CD4-positive, alpha-beta T cell treated with Interleukin-12 subunit alpha and Interleukin-12 subunit beta, for 1 hour (primary cell): ENCODE results near the gene IGSF9B.
A peak's percentile ranks its signal among the peaks of the same experiment; 100 is the strongest.

Source experiments
- DNase-seq: peaks from one replicate; pipeline ENCODE4 v3.0.0-alpha.2; 2020

IGSF9B gene

DNA sequence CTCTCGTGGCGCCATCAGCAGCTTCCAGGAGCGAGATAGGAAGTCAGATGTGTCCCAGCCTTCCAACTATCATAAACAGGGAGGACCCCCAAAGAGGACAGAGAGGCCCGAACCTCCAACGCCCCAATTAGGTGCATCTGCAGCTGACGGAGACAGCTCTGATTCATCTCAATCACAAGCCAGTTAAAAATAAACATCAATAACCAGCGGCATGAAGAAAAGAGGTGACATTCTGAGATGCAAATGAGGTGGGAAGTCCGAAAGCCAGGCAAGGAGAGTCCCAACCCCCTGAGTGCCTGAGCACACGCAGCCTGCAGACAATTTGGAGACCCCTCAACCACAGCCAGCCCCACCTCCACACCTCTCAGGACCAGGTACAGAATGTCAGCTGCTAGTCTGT, 28.1 kb upstream of the IGSF9B start:
- DNase-seq, result no peak

DNA sequence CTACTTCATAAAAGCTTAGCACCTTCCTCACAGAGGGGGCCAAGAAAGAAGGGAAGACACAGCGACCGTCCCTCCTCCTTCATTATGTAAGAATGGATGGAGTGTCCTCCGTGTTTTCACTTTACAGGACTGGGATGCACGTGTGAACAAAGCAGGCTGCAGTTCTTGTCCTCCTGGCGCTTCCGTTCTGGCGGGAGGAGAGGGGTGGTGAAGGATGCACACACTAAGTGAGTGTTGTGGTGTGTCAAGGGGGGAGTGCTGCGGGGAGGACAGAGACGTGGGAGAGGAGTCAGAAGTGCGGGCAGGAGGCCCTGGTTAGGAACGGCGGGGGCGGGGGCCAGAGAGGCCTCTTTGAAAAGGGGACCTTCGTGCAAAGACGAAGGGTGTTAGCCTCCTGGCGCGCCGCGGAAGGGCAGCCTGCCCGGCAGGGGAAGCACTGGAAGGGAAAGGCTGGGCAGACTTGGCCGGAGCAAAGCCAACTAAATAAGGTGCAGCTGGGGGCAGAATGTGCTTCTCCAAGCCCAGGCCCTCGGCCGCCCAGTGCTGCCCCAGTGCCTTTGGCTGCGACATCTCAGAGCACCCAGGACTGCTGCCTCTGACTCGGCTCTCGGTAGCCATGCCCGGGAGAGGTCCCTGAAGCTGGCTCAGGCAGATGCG, 27.0 kb upstream of the IGSF9B start:
- DNase-seq, result no peak

DNA sequence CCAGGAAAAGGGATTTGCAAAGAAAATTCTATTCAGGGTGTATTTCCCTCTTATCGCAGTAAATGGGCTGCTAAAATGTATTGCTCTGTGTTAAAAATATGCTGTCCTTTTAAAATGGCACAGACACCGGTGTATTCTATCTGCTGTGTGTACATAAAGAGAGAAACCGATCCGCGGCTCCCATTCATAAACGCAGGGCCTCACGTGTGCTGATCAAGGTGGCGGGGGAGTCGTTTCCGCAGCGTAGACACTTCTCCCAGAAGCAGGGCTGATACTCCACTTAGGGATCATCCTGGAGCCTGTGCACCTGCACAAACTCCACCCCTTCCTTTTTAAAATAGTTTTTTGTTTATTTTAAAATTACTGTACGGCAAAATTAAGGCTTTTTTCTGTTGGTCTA, 26.1 kb upstream of the IGSF9B start:
- no peak for DNase-seq

DNA sequence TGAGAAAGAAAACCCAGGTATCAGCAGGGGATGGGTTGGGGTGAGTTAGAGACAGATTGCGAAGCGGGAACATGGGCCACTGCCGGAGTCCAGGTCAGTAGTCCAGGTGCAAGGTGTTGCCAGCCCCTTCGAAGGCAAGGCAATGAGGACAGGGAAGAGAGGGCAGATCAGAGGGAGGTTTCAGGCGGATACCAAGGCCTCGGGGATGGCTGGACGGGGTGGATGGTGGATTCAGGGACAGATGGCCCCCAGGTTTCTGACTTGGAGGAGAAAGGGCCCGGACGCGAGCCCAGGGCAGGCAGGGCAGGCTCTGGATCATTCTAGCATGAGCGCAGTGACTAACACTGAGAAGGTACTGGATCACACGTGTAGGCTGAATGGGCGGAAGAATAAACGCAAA, 25.4 kb upstream of the IGSF9B start:
- DNase-seq, result no peak

DNA sequence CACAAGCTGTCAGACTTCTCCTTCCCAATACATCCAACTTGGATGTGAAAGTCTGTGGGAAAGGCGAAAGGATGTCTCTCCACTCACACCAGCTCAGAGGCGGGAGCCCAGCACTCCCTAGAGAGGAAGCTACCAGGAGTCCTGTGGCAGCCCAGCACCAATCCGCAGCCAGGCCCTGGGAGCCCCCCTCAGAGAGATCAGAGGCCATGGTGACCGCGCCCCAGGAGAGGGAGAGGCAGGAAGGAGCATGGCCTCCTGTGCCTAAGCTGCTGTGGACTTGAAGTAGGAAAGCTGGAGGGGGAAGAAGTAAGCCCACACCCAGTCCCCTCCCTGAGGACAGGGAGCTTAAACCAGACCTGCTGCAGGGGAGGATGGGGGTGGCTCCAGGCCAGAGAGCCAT, 24.4 kb upstream of the IGSF9B start:
- DNase-seq, result no peak

DNA sequence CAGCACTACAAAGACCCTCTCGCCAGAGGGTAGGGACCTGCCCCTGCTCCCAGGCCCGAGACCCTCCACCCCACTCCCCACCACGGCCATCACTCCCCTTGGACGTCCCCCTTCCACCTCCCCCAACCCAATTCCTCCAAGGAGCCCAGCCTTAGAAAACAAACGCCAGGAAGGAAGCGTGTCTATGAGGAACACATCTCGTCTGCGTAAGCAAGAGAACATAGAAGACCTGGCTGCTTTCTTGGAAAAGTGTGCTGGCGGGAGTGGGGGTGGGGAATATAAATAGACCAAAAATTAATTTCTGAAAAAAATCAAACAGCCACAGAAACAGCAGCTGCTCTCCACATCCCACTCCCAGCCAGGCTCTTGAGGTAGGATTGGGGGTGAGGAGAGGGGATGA, 23.9 kb upstream of the IGSF9B start:
- DNase-seq, result no peak

DNA sequence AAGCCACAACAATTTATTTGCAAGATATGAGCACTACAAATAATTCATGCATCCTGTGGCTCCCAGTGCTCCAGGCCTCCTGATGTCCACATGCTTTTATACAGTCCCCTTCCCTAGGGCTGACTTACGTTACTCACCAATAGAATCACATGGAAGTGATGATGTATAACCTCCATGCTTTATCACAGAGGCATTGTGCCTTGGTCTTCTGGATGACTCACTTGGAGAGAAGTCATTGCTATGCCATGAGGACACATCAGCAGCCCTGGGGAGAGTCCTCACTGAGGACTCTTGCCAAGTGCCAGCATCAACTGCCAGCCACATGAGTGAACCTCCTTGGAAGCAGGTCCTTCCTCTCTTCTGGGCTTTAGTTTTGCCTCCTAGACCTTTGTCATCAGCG, 22.0 kb upstream of the IGSF9B start:
- no peak for DNase-seq

DNA sequence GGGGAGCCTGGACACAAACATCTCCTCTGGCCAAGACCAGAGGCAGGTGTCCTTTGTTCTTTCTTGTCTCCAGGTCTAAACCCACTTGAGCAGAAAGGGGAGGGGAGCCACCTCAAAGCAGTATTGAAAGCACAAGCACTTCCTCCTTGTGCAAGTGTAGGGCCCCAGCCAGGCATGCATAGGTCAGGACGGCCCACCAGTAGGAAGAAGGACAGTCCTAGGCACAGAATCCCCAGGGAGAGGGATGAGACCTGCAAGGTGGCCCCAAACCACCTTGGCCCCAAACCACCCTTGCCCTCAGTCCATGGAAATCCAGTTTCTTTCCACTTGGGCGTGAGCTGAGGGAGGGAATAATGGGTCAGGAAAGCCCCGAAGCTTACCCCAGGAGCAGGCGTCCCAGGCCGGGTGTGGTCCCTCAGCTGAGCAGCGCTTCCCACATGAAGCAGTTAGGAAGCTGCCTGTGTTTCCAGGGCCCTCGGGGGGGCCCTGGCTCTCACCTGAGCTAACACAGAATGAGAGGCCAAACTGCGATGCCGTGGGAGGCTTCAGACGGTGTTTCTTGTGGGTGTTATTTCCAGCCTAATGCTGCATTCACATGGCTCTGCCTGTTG, 20.4 kb upstream of the IGSF9B start:
- DNase-seq, result no peak

DNA sequence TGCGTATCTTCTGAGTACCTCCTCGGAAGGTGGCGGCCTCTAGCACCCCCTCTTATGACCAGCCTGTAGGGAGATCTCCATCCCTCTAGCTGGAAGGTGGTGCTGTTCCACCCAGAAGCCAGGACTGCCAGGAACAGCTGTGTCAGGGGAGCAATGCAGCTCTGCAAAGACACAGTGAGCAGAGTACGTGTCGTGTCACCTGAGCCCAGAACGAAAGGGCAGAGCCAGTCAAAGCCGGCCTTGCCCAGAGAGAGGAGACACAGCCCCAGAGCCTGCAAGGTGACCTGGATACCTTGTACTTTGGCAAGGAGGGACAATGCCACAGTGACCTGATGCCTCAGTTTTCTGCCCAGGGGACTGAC, 18.7 kb upstream of the IGSF9B start:
- DNase-seq, result no peak

DNA sequence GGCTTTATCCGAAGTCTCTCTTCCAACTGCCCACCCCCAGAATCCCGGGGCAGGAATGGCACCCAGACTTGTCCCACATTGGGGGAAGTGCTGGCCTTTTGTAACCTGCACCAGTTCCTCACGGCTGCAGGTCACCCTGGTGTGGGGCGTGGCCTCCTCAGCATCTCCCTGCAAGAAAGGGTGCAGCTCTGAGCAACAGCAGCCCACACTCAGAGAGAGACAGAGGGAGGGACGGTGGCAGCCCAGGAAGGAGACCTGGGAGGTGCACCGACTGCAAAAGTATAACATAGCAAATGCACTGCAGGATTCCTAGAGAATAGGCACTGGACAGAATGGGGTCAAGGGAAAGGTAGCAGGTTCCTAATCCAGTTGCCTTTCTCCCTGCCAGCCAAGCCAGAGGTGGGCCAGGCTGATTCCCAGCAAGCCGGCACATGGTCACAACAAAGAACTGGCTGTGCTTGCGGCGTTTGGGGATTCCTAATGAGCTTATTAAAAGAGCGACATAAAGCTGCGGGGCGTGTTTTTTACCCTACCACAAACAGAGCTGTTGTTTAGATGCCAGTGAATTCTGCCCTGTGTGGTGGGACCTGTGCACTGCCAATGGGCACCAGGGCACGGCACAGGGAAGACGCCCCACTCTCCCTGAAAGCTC, 18.2 kb upstream of the IGSF9B start:
- no peak for DNase-seq

DNA sequence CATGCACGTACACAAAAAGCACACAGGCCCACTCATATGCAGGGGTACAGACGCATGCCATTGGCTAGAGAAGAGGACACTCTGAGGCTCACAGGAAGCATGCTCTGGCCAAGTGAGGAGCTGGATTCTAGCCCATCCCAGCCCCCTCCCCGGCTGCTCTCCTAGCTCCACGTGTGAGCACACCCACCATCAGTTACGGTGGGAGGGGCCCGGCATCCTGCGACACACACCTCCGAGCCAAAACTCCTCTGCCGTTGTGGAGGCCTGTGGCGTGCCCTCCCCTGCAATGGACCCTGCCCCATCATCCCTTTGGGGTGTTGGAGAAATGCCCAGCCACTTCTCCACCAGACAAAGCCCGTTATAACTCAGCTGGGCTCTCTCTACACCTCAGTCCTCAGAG, 15.1 kb upstream of the IGSF9B start:
- DNase-seq, result no peak

DNA sequence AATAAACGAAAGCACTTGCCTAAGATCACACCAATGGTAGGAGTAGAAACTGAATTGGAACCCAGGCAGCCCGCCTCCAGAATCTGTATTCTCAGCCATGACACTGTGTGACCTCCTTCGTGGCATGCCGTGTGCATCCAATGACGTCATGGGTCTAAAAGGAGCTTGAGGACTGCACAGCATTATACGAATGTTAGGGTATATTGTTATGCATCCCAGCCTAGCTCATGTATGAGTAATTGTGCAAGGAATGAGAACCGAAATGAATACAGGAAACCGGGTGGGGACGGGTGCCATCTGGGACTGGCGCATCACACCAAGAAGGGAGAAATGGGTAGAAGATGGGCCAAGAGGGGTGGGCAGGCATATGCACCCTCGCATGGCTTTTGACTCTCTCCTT, 12.3 kb upstream of the IGSF9B start:
- no peak for DNase-seq

DNA sequence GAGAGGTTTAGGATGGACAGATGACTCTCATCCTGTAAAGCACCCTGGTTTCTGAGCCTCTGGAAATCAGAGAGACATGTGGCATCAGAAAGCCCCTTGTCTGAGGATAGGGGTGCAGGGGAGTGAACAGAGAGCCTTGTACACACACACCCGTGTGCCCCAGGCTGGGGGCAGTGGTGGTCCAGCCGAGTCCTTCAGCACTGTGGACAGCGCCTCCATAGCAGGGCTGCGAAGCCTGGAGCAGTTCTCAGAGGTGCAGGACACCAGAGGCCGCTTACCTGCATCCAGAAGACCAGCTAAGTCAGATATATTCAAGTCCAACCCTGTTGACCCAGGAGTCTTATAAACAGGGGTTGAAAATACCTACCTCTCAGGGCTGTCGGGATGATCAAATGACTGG, 11.5 kb upstream of the IGSF9B start:
- no peak for DNase-seq

DNA sequence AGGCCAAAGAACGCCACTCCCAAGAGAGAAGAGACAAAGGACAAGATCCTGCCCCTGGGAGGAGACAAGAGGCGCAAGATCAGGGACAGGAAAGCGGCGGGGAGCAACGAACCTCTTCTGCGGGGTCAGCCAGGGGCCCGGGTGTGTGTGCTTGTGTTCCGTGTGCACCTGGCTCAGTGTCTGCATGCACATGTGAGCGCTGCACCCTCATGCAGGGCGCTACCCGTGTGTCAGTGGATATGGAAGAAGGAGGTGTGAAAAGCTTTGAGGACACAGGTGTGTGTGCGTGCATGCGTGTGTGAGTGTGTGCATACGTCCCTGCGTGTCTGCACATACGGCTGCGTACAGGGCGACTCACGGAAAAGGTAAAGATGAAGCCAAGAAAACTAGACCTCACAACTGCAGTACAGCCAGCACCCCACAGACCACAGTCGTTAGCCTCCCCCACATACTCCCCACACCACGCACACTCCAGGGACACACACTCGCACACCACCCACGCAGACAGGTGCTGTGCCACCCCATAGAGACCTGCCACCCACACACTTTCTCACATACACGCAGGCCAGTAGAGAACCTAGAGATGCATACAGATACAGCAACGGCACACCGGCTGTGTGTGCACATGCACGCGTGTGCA, 11.0 kb upstream of the IGSF9B start:
- no peak for DNase-seq

DNA sequence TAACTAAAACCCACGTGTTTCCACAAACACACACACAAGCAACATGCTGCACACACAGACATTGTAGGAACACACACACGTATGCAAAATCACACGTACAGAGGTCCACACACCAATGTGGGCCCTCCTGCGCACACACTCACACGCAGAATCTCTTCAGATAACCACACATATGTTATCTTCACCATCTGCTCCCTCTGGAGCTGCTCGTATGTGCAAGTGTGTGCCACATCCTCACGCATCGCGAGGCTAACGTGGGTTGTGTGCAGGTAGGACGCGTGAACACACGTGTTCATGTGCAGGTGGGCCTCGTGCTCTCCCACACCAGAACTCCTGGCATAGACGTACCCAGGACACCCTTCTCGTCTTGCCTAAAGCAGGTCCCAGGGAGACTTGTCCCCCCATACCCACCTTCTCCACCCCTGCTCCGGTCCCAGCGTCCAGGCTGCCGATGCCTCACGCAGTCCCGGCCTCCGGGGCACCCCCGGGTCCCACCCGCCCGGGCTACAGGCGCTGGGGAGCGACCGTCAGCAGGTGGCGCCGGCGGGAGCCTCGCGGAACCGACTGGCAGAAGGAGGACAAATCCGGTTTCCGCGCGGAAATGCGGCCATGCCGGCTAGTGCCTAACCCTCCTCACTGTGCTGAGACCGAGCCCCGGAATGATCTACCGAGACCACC, 10.3 kb upstream of the IGSF9B start:
- DNase-seq, result peak; percentile 66

DNA sequence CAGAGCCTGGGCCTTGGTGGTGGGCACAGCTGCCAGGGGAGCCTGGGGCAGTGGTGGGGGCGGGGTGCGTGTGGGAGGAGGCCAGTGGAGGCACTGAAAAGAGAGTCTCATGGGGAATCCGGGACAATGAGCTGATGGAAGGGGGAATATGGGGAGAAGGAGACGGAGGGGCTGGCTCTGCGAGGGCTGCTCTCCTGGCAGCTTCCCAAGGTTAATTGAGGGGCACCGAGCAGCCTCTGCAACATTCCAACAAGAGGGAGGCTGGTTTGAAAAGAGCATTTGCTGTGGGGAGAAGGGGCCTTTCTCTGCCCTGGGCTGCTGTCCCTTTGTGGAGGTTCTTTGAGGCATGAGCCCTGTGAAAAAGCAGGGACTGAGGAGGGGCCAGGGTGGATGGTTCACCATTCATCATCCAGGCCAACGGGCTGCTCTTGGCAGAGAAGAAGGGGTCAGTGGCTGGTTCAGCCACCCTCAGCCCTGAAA, 9.4 kb upstream of the IGSF9B start:
- no peak for DNase-seq

DNA sequence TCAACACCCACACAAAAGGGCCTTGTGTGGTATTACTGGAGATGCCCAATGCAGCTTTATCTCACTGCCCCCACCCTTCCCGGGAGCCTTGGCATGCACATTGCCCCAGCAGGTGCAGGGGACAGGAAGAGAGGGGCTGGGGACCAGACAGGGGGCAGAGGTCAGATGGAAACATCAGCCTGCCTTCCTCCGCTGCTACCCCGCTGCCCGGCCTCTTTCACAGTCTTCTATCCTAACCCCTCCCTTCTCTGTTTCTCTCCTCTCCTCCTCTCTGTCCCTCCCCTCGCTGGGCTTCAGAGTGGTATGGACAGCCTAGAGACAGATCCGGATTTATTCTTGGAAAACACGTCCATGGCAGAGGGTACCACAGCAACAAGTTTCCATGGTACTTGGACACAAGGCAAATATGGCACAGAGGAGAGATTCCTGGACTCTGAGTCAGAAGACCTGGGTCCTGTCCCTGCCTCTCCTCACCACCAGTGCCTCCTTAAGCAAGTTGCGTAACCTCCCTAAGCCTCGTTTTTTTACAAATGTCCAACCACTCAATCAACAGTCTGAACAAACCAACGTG, 8.3 kb upstream of the IGSF9B start:
- DNase-seq, result no peak

DNA sequence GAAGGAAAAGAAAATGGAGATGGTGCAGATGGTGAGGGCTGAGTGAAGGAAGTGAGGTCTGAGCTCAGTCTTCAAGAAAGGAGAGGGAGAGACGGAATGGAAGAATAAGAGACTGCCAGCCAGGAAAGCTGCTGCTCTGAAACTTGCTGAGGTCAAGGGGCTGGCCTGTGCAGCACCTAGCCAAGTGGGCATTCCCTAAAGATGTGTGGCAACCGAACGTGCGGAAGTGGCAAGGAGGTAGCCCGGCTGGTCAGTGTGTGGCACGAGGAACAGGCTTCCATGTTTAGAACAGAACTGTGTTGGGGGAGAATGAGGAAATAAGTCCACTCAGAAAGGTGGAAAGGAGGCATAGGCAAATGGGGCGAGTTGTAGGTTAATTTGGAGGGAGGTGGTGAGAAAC, 7.6 kb upstream of the IGSF9B start:
- DNase-seq, result no peak

DNA sequence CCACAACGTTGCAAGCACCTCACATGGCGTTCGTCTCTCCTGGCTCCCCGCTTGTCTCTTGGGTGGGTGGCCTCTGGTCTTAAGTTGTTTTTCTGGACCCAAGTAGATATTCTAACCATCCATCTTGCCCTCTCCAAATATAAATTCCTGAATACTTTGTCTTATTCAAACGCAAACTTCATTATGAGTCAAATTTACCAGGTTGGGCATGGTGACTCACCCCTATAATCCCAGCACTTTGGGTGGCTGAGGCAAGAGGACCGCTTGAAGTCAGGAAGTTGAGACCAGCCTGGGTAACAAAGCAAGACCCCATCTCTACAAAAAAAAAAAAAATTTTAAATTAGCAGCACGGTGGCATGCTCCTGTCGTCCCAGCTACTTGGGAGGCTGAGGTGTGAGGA, 5.1 kb upstream of the IGSF9B start:
- no peak for DNase-seq

DNA sequence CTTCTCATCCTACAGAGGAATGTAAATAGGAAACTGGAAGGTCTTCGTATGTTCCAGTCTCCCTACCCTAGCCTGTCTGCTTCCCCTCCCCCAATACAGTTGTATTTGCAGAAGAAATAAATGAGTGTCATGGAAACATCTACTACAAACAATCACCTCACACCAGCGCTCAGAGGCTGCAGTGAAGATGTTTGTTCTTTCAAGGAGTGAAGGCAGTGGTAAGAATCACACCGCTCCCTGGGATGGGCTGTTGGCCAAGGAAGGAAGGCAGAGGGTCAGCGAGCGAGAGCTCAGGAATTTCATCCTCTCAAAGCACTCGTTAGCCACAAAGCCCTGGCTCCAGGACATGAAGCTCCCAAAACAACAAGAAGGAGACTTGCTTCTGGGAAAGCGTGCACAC, 1.1 kb upstream of the IGSF9B start:
- no peak for DNase-seq

DNA sequence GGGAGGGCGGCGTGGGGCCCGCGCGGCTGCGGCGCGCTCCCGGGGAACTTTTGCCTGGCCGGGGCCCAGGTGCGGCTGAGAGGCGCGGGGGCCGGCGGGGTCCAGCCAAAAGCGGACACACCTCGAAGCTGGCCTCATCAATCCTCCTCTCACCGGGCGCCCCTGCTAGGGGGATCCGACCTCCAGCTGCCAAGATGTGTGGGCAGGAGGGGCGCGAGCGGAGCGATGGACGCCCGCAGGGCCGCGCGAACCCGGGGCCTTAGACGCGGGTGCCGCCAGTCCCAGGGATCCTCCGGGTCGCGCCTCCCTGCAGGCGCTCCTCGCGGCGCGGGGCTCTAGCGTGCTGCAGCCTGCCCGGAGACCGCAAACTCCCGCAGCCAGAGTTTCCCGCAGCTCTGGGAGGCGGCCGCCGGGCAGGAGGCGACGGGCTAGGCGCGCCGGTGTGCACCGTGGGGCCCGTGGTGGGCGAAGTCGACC, 785 bp downstream of the IGSF9B start:
- DNase-seq, result no peak

DNA sequence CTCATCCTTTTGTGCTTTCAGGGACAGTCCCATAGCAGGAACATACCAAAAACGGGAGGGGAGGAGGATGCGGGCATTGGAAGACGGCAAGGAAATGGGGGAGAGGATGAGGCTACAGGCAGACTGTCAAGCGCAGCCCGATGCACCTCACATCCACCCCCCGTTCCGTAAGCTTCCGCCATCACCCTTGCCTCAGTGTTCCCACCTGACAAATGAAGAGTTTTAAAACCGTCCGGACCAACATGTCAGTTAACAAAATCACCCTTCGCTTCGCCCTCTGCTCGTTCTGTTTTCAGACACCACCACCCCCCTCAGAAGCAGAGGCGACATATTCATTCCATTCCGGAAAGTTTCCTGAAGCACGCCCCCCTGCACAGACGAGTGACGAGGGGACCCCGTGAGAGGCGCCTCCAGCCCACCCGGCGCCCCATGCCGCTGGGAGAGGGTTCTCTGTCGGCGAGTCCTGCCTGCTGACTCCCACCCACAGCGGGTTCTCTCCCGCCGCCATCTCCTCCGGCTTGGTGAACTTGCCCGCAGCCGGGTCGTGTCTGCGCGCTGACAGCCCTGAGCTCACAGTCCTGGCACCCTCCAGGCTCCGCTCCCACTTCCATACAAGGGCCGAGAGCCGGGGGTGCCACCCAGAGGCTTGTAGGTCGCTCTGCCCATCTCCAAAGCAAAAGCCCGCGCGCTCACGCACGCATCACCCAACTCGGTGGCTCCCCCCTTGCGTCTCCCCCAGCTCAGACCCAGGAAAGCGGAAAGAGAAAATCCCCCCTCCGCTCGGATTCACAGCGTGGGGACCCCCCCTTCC, 1.5 kb downstream of the IGSF9B start:
- peak; percentile 42 for DNase-seq
